Activated CD8-positive, alpha-beta T cell treated with anti-CD3 and anti-CD28 coated beads for 36 hours (primary cell): ENCODE measurements around the gene USP34. TPM values are rescaled to one million over a fixed set of nuclear protein-coding genes. Genes with fewer than 3 reads are reported as not detected.

Experiments used
- ATAC-seq: fragments of 200-7000 bp; cut with Tn5 transposase; one replicate; pipeline ENCODE4 v1.10.0; 2021; ENCODE audit warnings: mild to moderate bottlenecking, moderate library complexity
- CTCF ChIA-PET: fragments of 350-600 bp; sonication (Branson Sonifier 250); formaldehyde crosslinking; loops from one replicate; lab custom pipeline; 2021; ENCODE audit warnings: antibody characterized with exemption; lab: Charles Lee
- POLR2A ChIA-PET: fragments of 350-600 bp; sonication (Branson Sonifier 250); formaldehyde crosslinking; loops from one replicate; lab custom pipeline; 2021; ENCODE audit warnings: antibody characterized with exemption; lab: Charles Lee
- DNase-seq: peaks from one replicate; pipeline ENCODE4 v3.0.0-alpha.2; 2020
- H3K27ac Mint-ChIP-seq: one replicate; pipeline ENCODE4 v1.8.0; 2021; ENCODE audit warnings: mild to moderate bottlenecking, mixed read lengths
- H3K27me3 Mint-ChIP-seq: one replicate; pipeline ENCODE4 v1.8.0; 2021; ENCODE audit warnings: mixed read lengths
- H3K36me3 Mint-ChIP-seq: one replicate; pipeline ENCODE4 v1.8.0; 2021; ENCODE audit warnings: low read depth, mixed read lengths
- H3K4me1 Mint-ChIP-seq: one replicate; pipeline ENCODE4 v1.8.0; 2021; ENCODE audit warnings: low read depth, mixed read lengths
- H3K4me3 Mint-ChIP-seq: one replicate; pipeline ENCODE4 v1.8.0; 2021; ENCODE audit warnings: mild to moderate bottlenecking, moderate library complexity, mixed read lengths
- H3K9me3 Mint-ChIP-seq: one replicate; pipeline ENCODE4 v1.8.0; 2021; ENCODE audit warnings: mixed read lengths
- CTCF ChIP-seq: fragments of 200-600 bp; IDR thresholded peaks from one replicate; pipeline ENCODE4 v1.8.0; 2022; ENCODE audit warnings: antibody characterized with exemption, mild to moderate bottlenecking
- intact Hi-C: fragments of 100-400 bp; cut with micrococcal nuclease; formaldehyde crosslinking; loops from one replicate; pipeline ENCODE4 v1.10.0; 2022
- total RNA-seq, 2 experiments: library from RNA; stranded (reverse); gene quantifications; one replicate each; pipeline ENCODE4 v1.2.3, GENCODE V29; 2021

The USP34 gene
- total RNA-seq, 2 experiments from 2014 or later, result 69.0 to 71.3 TPM

DNA sequence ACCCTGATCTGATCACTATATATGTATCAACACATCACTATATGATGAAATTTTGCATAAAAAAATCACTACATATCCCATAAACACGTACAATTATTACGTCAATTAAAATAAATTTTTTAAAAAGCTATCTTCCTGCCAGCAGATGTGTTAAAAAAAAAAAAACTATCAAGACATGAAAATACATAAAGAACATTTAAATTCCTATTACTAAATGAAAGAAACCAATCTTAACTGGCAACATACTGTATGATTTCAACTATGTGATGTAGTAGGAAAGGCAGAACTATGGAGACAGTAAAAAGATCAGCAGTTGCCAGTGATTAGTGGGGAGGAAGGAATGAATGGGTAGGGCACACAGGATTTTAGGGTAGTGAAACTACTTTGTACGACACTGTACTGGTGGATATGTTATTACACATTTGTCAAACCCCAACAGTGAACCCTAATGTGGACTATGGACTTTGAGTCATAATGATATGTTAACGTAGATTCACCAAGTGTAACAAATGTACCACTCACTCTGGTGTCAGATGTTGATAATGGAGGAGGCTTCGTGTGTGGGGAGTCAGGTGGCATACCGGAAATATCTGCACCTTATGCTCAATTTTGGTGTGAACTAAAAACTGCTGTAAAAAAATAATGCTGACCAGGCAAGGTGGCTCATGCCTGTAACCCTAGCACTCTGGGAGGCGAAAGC, 27.4 kb downstream of the USP34 start:
- ATAC-seq, result peak; percentile 69
- CTCF ChIA-PET, result interaction anchor here (1.9 kb wide), 1 partner anchor 17 kb away, joined by 9 read pairs; no protein-coding TSS in a partner anchor
- no peak overlapping the region for H3K4me3 Mint-ChIP-seq
- peaks cover 28% of the 10 kb centered on the region for H3K36me3 Mint-ChIP-seq
- DNase-seq, result no peak
- intact Hi-C loops, result no loop called here
- H3K9me3 Mint-ChIP-seq, result no peaks in the 10 kb centered on the region
- TF ChIP-seq CTCF, result no peak
- POLR2A ChIA-PET, result interaction anchor here (0.6 to 0.7 kb wide), 2 partner anchors 8 to 42 kb away, joined by 3 to 4 read pairs; no protein-coding TSS in a partner anchor
- H3K4me1 Mint-ChIP-seq, result peaks cover 56% of the 10 kb centered on the region
- peak overlapping the region; percentile 32 for H3K27ac Mint-ChIP-seq
- no peaks in the 10 kb centered on the region for H3K27me3 Mint-ChIP-seq

DNA sequence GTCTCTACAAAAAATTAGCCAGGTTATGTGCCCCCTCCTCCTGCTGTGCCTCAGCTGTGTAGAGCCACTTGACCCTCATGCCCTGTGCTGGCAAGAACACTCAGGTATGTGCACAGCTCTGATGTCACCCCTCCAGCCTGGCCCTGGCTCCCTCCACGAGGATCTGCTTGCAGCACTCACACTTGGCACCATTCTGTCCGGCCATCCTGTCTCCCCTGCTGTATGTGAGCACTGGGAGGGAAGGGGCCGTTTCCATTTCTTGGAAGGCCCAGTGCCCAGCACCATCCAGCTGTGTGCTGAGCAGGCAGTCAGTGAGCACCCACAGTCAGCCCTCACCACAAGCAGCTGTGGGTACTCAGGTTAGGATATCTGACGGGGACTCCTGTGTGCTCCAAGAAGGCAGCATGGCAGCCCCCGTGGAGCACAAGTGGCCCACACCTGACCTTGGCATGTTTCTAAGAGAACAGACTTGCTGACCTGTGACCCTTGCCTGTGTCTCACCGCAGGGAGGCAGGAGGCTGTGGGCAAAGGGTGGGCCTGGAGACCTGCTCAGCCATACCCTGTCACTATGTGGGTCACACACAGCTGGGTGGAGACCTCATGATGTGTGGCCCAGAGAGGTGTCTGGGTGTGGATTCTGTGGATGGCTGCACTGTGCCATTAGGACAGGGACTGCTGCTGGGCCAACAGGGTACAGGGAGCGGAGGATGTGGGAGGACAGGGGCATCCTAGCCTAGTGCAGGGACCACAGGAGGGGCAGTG, 31.5 kb downstream of the USP34 start:
- Mint-ChIP-seq H3K4me3 (no peak overlapping the region), H3K27ac (peak overlapping the region; percentile 27), H3K4me1 (peaks cover 68% of the 10 kb centered on the region), H3K27me3 (no peaks in the 10 kb centered on the region), H3K36me3 (peaks cover 36% of the 10 kb centered on the region), H3K9me3 (peaks cover 14% of the 10 kb centered on the region)
- DNase-seq (no peak), ATAC-seq (no peak)
- TF ChIP-seq CTCF, result no peak
- POLR2A ChIA-PET, result interaction anchor here (0.5 to 1.1 kb wide), 4 partner anchors 13 to 68 kb away, joined by 3 read pairs; no protein-coding TSS in a partner anchor
- intact Hi-C loops, result no loop called here
- CTCF ChIA-PET, result interaction anchor here (2.1 kb wide), 1 partner anchor 13 kb away, joined by 12 read pairs; no protein-coding TSS in a partner anchor

- ChIA-PET POLR2A (interaction anchor here (0.6 to 1.1 kb wide), 4 partner anchors 14 to 21 kb away, joined by 3 read pairs; no protein-coding TSS in a partner anchor), CTCF (interaction anchor here (2.1 kb wide), 1 partner anchor 12 kb away, joined by 12 read pairs; no protein-coding TSS in a partner anchor)
- Mint-ChIP-seq H3K4me3 (no peak overlapping the region), H3K4me1 (peaks cover 70% of the 10 kb centered on the region), H3K27me3 (no peaks in the 10 kb centered on the region), H3K9me3 (peaks cover 14% of the 10 kb centered on the region), H3K36me3 (peaks cover 31% of the 10 kb centered on the region), H3K27ac (peak overlapping the region; percentile 3)
- ATAC-seq (no peak), DNase-seq (no peak)
- TF ChIP-seq CTCF, result no peak
- intact Hi-C loops, result no loop called here
Measured at GRCh38 chr2:61438670-61439069, 32.2 kb downstream of the USP34 start.

GRCh38 chr2:61437170-61437569, 33.7 kb downstream of the USP34 start:
- ChIA-PET POLR2A (interaction anchor here (2.2 kb wide), 1 partner anchor 11 kb away, joined by 5 read pairs; no protein-coding TSS in a partner anchor), CTCF (interaction anchor here (1.2 to 1.6 kb wide), 2 partner anchors 10 to 11 kb away, joined by 4 to 10 read pairs; no protein-coding TSS in a partner anchor)
- intact Hi-C loops, result no loop called here
- Mint-ChIP-seq H3K4me1 (peaks cover 62% of the 10 kb centered on the region), H3K9me3 (peaks cover 14% of the 10 kb centered on the region), H3K27me3 (no peaks in the 10 kb centered on the region), H3K4me3 (no peak overlapping the region), H3K36me3 (peaks cover 31% of the 10 kb centered on the region), H3K27ac (peak overlapping the region; percentile 65)
- no peak for DNase-seq
- TF ChIP-seq CTCF, result no peak
- ATAC-seq, result no peak
